ENCODE data around the gene THAP7.
"Not testable (repeated sequence)": the region's sequence is repeated elsewhere in the genome, so short reads cannot be mapped to it uniquely, and the experiment has no call there.

THAP7 gene

GRCh38 chr22:21014726-21015465, 13.0 kb upstream of the THAP7 start, which contains the start of gene P2RX6:
TSS of gene P2RX6 (plus strand) at chr22:21015165. CDS start at chr22:21015175, 10 bp downstream.
- no peak within 1 kb of the TSS for H3K9ac ChIP-seq (ENCODE audit: low read depth, low read length)

GRCh38 chr22:21014202-21014725, 12.3 kb upstream of the THAP7 start:
- H3K4me3 ChIP-seq (ENCODE audit: low read depth, low read length) = peak overlapping the region; percentile 78
- no peaks in the 10 kb centered on the region for H3K36me3 ChIP-seq (ENCODE audit: control insufficient read depth, insufficient read depth, low read length)
- no peak overlapping the region for H3K9ac ChIP-seq (ENCODE audit: low read depth, low read length)

More at GRCh38 chr22:21014726-21015465, 13.0 kb upstream of the THAP7 start, which contains the start of gene P2RX6:
- Histone ChIP-seq H3K27me3 (ENCODE audit: control insufficient read depth, insufficient read depth, low read length) (peaks cover 9% of the 10 kb centered on the region), H3K36me3 (ENCODE audit: control insufficient read depth, insufficient read depth, low read length) (no peaks in the 10 kb centered on the region), H3K4me1 (ENCODE audit: control insufficient read depth, insufficient read depth, low read length) (peaks cover 9% of the 10 kb centered on the region), H3K4me3 (ENCODE audit: low read depth, low read length) (peak within 1 kb of the TSS; percentile 78), H3K9me3 (ENCODE audit: control insufficient read depth, insufficient read depth, low read length) (no peaks in the 10 kb centered on the region)

GRCh38 chr22:21013657-21014201, 11.8 kb upstream of the THAP7 start:
- H3K4me3 ChIP-seq (ENCODE audit: low read depth, low read length) = peak overlapping the region; percentile 78
- H3K36me3 ChIP-seq (ENCODE audit: control insufficient read depth, insufficient read depth, low read length) = peaks cover 3% of the 10 kb centered on the region
- H3K27me3 ChIP-seq (ENCODE audit: control insufficient read depth, insufficient read depth, low read length) = peaks cover 9% of the 10 kb centered on the region
- H3K9me3 ChIP-seq (ENCODE audit: control insufficient read depth, insufficient read depth, low read length) = no peaks in the 10 kb centered on the region
- peaks cover 11% of the 10 kb centered on the region for H3K4me1 ChIP-seq (ENCODE audit: control insufficient read depth, insufficient read depth, low read length)
- peak overlapping the region; percentile 12 for H3K9ac ChIP-seq (ENCODE audit: low read depth, low read length)

More at GRCh38 chr22:21014202-21014725, 12.3 kb upstream of the THAP7 start:
- H3K9me3 ChIP-seq (ENCODE audit: control insufficient read depth, insufficient read depth, low read length) = no peaks in the 10 kb centered on the region
- H3K27me3 ChIP-seq (ENCODE audit: control insufficient read depth, insufficient read depth, low read length) = peaks cover 9% of the 10 kb centered on the region
- peaks cover 11% of the 10 kb centered on the region for H3K4me1 ChIP-seq (ENCODE audit: control insufficient read depth, insufficient read depth, low read length)

GRCh38 chr22:21012446-21013407, 10.8 kb upstream of the THAP7 start:
- Histone ChIP-seq H3K9me3 (ENCODE audit: control insufficient read depth, insufficient read depth, low read length) (no peaks in the 10 kb centered on the region), H3K4me1 (ENCODE audit: control insufficient read depth, insufficient read depth, low read length) (peaks cover 11% of the 10 kb centered on the region), H3K36me3 (ENCODE audit: control insufficient read depth, insufficient read depth, low read length) (peaks cover 4% of the 10 kb centered on the region), H3K27me3 (ENCODE audit: control insufficient read depth, insufficient read depth, low read length) (peaks cover 9% of the 10 kb centered on the region), H3K4me3 (ENCODE audit: low read depth, low read length) (no peak overlapping the region), H3K9ac (ENCODE audit: low read depth, low read length) (no peak overlapping the region)

- Histone ChIP-seq H3K36me3 (ENCODE audit: control insufficient read depth, insufficient read depth, low read length) (peaks cover 4% of the 10 kb centered on the region), H3K9ac (ENCODE audit: low read depth, low read length) (no peak overlapping the region)
Observed at GRCh38 chr22:21010426-21011113, 8.7 kb upstream of the THAP7 start.

GRCh38 chr22:21009638-21010425, 7.9 kb upstream of the THAP7 start:
- H3K27me3 ChIP-seq (ENCODE audit: control insufficient read depth, insufficient read depth, low read length) = peaks cover 6% of the 10 kb centered on the region
- H3K9ac ChIP-seq (ENCODE audit: low read depth, low read length) = no peak overlapping the region
- peak overlapping the region; percentile 11 for H3K4me3 ChIP-seq (ENCODE audit: low read depth, low read length)
- H3K4me1 ChIP-seq (ENCODE audit: control insufficient read depth, insufficient read depth, low read length) = peaks cover 11% of the 10 kb centered on the region
- peaks cover 4% of the 10 kb centered on the region for H3K36me3 ChIP-seq (ENCODE audit: control insufficient read depth, insufficient read depth, low read length)
- H3K9me3 ChIP-seq (ENCODE audit: control insufficient read depth, insufficient read depth, low read length) = no peaks in the 10 kb centered on the region

More at GRCh38 chr22:21010426-21011113, 8.7 kb upstream of the THAP7 start:
- H3K4me3 ChIP-seq (ENCODE audit: low read depth, low read length) = no peak overlapping the region
- peaks cover 11% of the 10 kb centered on the region for H3K4me1 ChIP-seq (ENCODE audit: control insufficient read depth, insufficient read depth, low read length)
- peaks cover 6% of the 10 kb centered on the region for H3K27me3 ChIP-seq (ENCODE audit: control insufficient read depth, insufficient read depth, low read length)
- H3K9me3 ChIP-seq (ENCODE audit: control insufficient read depth, insufficient read depth, low read length) = no peaks in the 10 kb centered on the region

- H3K9ac ChIP-seq (ENCODE audit: low read depth, low read length); H3K4me3 ChIP-seq (ENCODE audit: low read depth, low read length); H3K9me3 ChIP-seq (ENCODE audit: control insufficient read depth, insufficient read depth, low read length); H3K27me3 ChIP-seq (ENCODE audit: control insufficient read depth, insufficient read depth, low read length); H3K36me3 ChIP-seq (ENCODE audit: control insufficient read depth, insufficient read depth, low read length): not testable (repeated sequence)
- H3K4me1 ChIP-seq (ENCODE audit: control insufficient read depth, insufficient read depth, low read length) = peaks cover 11% of the 10 kb centered on the region
Observed at GRCh38 chr22:21009208-21009607, 7.3 kb upstream of the THAP7 start.

- peaks cover 3% of the 10 kb centered on the region for H3K4me1 ChIP-seq (ENCODE audit: control insufficient read depth, insufficient read depth, low read length)
- H3K9ac ChIP-seq (ENCODE audit: low read depth, low read length) = no peak overlapping the region
- no peak overlapping the region for H3K4me3 ChIP-seq (ENCODE audit: low read depth, low read length)
- peaks cover 10% of the 10 kb centered on the region for H3K36me3 ChIP-seq (ENCODE audit: control insufficient read depth, insufficient read depth, low read length)
- H3K27me3 ChIP-seq (ENCODE audit: control insufficient read depth, insufficient read depth, low read length) = no peaks in the 10 kb centered on the region
- no peaks in the 10 kb centered on the region for H3K9me3 ChIP-seq (ENCODE audit: control insufficient read depth, insufficient read depth, low read length)
Observed at GRCh38 chr22:21003782-21004181, 1.9 kb upstream of the THAP7 start.

- H3K4me3 ChIP-seq (ENCODE audit: low read depth, low read length) = peak overlapping the region; percentile 85
- peaks cover 3% of the 10 kb centered on the region for H3K4me1 ChIP-seq (ENCODE audit: control insufficient read depth, insufficient read depth, low read length)
- H3K9me3 ChIP-seq (ENCODE audit: control insufficient read depth, insufficient read depth, low read length) = no peaks in the 10 kb centered on the region
- H3K27me3 ChIP-seq (ENCODE audit: control insufficient read depth, insufficient read depth, low read length) = no peaks in the 10 kb centered on the region
- peaks cover 13% of the 10 kb centered on the region for H3K36me3 ChIP-seq (ENCODE audit: control insufficient read depth, insufficient read depth, low read length)
- H3K9ac ChIP-seq (ENCODE audit: low read depth, low read length) = peak overlapping the region; percentile 83
Observed at GRCh38 chr22:21000987-21001600, 824 bp downstream of the THAP7 start.
